Right ventricle myocardium inferior (tissue), 1 donor: Measurements from ENCODE around the gene RSPH1. TPM values are rescaled to one million over a fixed set of nuclear protein-coding genes. Genes with fewer than 3 reads are reported as not detected.
A peak's percentile ranks its signal among the peaks of the same experiment; 100 is the strongest.

Experiments used
- ATAC-seq: fragments of 200-7000 bp; cut with Tn5 transposase; one replicate; pipeline ENCODE4 v1.9.1; 2020; ENCODE audit warnings: mild to moderate bottlenecking, moderate library complexity
- DNase-seq: peaks from one replicate; pipeline ENCODE4 v3.0.0; 2021; ENCODE audit errors: missing footprints
- intact Hi-C: fragments of 100-400 bp; cut with DNase I; formaldehyde crosslinking; loops from one replicate; pipeline ENCODE4 v1.11.0; 2022
- total RNA-seq: library from RNA; stranded (reverse); fragmentation: NEBNext Ultra II Directional; extraction: Animal tissue kit (Norgen Biotek cat#: 25700); gene quantifications from one replicate; pipeline ENCODE4 v1.2.1, GENCODE V29; 2021
- donor health status: DM: no; HTN: yes; CAD: no; lungs with severe emphysema.

RSPH1 gene
- total RNA-seq, 1 donor from 2014 or later, result not detected

DNA sequence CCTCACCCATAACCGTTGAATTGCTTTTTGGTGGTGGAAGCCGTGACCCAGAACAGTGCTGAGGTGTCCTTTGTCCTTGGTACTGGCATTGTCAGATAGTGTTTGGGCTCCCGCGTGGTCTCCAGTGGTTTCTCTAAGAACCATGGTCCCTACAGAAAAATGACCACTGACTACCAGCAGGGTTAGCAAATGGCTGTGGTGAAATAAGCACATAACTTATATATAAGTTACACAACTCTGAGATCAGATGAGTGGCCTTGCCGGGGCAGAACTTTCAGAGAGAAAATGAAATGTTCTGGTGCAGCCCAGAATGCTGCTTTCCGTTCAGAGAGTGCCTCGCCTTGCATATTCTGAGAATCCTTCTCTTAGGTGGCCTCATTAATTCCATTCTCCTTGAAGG lies 22.6 kb upstream of the RSPH1 start:
- DNase-seq, result no peak
- intact Hi-C loops, result no loop called here
- no peak for ATAC-seq

- ATAC-seq (no peak), DNase-seq (no peak)
- intact Hi-C loops, result no loop called here
These were observed 22.2 kb upstream of the RSPH1 start for GRCh38 chr21:42518215-42518614.

DNA sequence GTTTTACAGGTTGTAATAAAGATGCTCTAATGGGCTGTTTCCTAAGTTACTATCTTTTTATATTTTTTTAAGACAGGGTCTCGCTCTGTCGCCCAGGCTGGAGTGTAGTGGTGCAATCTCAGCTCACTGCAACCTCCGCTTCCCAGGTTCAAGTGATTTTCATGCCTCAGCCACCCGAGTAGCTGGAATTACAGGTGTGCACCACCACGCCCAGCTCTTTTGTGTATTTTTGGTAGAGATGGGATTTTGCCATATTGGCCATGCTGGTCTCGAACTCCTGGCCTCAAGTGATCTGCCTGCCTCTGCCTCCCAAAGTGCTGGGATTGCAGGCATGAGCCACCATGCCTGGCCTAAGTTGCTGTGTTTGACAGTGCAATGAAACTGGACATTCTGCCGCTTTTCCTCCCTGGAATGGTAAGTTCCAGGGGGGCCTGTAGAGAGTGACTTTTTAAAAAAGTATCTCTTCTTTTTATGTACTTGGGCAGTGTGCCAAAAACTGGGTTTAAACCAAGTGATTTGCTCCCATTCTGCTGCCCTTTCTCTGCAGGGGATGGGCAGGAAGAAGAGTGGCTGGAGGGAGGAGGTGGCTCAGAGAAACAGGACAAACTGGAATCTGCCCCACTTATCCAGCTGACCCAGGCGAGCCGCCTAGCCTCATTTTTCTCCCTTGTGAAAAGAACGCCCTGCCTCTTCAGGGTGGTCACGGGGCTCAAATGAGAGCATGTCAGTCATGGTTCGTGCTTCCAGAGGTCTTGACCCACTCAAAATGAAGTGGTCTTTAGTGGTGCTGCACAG lies 19.9 kb upstream of the RSPH1 start:
- DNase-seq (no peak), ATAC-seq (no peak)
- intact Hi-C loops, result no loop called here

DNA sequence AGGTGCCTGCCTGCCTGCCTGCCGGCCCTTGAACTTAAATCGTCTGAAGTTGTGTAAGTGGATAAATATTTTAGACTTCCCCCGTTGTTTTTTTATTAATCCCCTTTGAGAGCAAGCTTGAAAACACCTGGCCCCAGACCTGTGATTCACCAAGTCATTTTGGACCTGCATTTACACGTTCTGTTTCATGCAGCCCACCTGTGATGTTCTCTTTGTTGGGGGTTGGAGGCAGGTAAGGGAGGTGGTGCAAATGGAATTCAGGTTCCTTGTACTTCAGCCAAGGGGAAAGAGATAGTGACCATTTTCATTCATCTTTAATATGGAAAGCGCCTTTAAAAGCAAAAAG lies 18.8 kb upstream of the RSPH1 start:
- ATAC-seq, result no peak
- no peak for DNase-seq
- intact Hi-C loops, result no loop called here

GRCh38 chr21:42513985-42514882 lies 18.2 kb upstream of the RSPH1 start:
- DNase-seq, result peak; percentile 82
- intact Hi-C loops, result no loop called here
- peak; percentile 74 for ATAC-seq

- DNase-seq, result peak; percentile 78
These were observed 17.3 kb upstream of the RSPH1 start, which contains the start of gene SLC37A1 for GRCh38 chr21:42513151-42513984. TSS of gene SLC37A1 (plus strand) at chr21:42513852. CDS start at chr21:42518455, 4,603 bp downstream.

GRCh38 chr21:42512346-42513034 lies 16.5 kb upstream of the RSPH1 start:
- intact Hi-C loops, result no loop called here
- DNase-seq, result no peak

More at GRCh38 chr21:42513151-42513984, 17.3 kb upstream of the RSPH1 start, which contains the start of gene SLC37A1:
- intact Hi-C loops, result no loop called here
- ATAC-seq, result peak; percentile 49

DNA sequence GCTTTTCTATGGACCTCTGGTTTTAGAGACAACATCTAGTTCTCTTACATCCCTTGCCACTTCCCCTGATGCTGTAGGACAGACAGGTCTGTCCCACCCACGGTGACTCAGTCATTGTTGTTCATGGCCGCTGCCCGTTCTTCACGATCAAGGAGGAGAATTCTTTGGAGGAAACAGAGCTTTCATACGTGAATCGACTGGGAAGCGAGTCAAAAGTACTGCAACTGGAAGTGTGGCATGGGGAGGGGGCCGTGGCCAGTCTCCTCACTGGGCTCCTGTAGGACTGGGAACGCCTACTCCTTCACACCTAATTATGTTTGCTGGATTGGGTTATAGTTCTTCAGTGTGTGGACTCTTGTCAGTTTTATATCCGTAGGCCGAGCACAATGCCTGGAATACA lies 13.2 kb upstream of the RSPH1 start:
- intact Hi-C loops, result no loop called here
- ATAC-seq, result no peak
- no peak for DNase-seq

More at GRCh38 chr21:42512346-42513034, 16.5 kb upstream of the RSPH1 start:
- no peak for ATAC-seq

DNA sequence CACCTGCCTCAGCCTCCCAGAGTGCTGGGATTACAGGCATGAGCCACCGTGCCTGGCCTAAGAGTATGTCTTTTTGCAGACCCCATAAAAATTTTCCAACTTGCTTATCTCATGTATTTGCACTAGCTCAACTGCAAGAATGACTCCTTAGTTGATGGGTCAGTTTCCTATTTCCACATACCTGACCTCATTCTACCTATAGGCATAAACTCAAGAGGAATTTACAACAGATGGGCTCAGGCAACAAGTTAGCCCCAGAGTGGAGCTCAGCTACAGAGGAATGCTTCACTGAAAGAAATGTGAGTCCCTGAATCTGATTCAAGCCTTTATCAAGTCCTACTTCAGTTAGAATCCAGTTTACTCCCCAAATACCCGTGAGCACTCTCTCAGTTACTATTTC lies 12.3 kb upstream of the RSPH1 start:
- no peak for DNase-seq
- intact Hi-C loops, result no loop called here
- ATAC-seq, result no peak

DNA sequence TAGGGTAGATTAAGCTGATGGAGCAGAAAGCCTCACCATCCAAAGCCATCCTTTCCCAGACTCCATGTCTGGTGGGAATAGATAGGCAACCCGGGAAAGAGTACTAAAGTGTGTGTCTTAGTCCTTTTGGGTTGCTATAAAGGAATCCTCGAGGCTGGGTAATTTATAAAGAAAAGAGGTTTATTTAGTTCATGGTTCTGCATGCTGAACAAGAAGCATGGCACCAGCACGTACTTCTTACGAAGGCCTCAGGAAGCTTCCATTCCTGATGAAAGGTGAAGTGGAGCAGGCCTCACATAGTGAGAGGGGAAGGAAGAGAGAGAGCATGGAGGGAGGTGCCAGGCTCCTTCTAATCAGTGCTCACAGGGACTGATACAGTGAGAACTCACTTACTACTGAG lies 11.4 kb upstream of the RSPH1 start:
- intact Hi-C loops, result no loop called here
- ATAC-seq (no peak), DNase-seq (no peak)

- ATAC-seq (no peak), DNase-seq (no peak)
- intact Hi-C loops, result no loop called here
These were observed 9.2 kb upstream of the RSPH1 start for GRCh38 chr21:42505090-42505726.

- intact Hi-C loops, result no loop called here
- no peak for ATAC-seq
- DNase-seq, result no peak
These were observed 7.7 kb upstream of the RSPH1 start for GRCh38 chr21:42503711-42504110.

DNA sequence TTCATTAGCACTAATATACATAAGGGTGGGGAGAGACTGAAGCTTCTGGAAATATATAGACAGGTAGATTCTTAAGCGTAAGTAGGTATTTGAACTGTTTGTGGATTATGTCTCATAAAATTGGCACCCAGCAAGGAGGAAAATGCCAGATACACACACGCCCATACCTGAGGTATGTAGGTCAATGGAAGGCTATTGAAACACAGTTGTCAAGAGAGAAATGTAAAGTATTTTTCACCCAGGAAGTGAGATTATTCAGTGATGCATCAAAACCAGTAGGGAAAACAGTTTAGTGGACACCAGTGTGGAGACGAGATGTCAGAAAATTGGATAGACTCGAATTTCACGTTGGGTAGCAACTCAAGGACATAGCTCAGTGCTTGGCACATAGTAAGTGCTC lies 4.7 kb upstream of the RSPH1 start:
- ATAC-seq (no peak), DNase-seq (no peak)
- intact Hi-C loops, result no loop called here

DNA sequence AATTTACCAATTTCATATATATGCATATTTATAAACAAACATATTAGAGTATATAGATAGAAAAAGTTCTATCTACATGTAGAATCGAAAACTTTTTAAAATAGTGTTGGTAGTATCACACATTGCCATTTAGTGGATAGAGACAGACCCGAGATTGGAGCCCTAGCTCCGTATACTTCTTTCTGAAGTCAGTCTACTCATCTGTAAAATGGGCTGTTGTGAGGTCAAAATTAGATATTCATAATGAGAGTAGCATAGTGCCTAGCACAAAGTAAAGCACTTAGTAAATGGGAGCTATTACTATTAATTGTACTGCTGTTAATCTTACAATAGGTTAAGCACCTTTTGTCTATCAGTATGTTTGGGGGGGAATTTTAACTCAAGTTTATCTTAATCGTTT lies 4.2 kb upstream of the RSPH1 start:
- intact Hi-C loops, result no loop called here
- ATAC-seq (no peak), DNase-seq (no peak)

GRCh38 chr21:42499444-42500112 lies 3.6 kb upstream of the RSPH1 start:
- no peak for ATAC-seq
- intact Hi-C loops, result no loop called here
- DNase-seq, result no peak

- intact Hi-C loops, result no loop called here
- ATAC-seq, result no peak
- no peak for DNase-seq
These were observed 2.0 kb upstream of the RSPH1 start for GRCh38 chr21:42498012-42498411.

DNA sequence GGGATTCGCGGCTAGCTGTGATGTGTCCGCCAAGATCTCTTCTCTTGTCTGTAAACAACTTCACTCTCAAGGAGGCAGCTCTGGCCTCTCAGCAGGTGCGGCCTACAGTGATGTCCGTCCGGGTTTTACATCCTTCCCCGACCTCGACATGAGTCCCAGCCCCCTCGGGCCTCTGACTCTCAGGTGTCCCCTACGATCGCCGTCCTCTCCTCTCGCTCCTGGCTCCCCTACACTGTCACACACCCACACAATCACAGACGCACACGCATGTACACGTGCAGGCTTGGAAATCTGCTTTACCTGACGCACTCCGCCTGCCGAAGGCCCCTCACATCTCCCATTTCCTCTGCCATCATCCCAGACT lies 797 bp upstream of the RSPH1 start:
- intact Hi-C loops, result no loop called here
- no peak for DNase-seq

GRCh38 chr21:42495765-42496119 lies 282 bp downstream of the RSPH1 start:
- no peak for DNase-seq
- intact Hi-C loops, result no loop called here
- ATAC-seq, result no peak

More for the DNA sequence above, 797 bp upstream of the RSPH1 start:
- no peak for ATAC-seq
